ENCODE results near the gene SNX27.
"Not testable (repeated sequence)": the region's sequence is repeated elsewhere in the genome, so short reads cannot be mapped to it uniquely, and the experiment has no call there.

The SNX27 gene

GRCh38 chr1:151721788-151722510 is 110.1 kb downstream of the SNX27 start:
- no peak for DNase-seq (ENCODE audit: low read depth)

- no peak for DNase-seq (ENCODE audit: low read depth)
These were observed 112.0 kb downstream of the SNX27 start for GRCh38 chr1:151723726-151724370.

GRCh38 chr1:151728151-151729054 is 116.6 kb downstream of the SNX27 start:
- no peak for DNase-seq (ENCODE audit: low read depth)

- no peak for DNase-seq (ENCODE audit: low read depth)
These were observed 117.5 kb downstream of the SNX27 start for GRCh38 chr1:151729157-151729965.

DNA sequence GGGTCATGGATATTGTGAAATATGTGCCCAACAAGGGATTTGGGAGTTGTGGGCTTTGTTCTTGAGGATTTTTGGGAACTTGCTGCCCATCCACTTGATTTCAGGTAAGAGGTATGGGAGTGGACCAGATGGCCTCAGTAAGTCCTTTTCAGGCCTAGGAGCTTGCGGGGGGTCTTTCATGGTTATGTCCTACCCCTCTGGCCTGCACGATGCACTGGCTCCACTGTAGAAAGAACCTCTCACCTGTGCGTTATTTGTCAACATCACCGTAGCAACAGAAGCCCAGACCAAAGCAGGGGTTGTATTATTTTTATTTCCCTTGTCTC is 118.1 kb downstream of the SNX27 start:
- no peak for DNase-seq (ENCODE audit: low read depth)

DNA sequence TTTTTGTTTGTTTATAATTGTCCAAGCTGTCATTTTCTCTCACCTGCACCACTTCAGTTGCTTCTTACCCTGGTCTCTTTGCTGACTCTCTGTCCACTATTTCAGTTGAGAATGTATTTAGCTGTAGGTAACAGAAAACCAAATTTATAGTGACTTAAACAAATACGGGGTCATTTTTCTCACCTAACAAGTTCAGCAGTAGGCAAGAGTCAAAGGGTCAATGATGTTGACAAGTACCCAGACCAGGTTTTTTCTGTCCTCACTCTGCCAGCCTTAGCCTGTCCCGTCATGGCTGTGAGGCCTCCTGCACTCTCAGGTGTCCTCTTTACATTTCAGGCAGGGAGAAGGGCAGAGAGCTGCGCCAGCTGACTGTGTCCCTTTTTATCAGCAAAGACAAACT is 121.3 kb downstream of the SNX27 start:
- no peak for DNase-seq (ENCODE audit: low read depth)

GRCh38 chr1:151733995-151734394 is 122.1 kb downstream of the SNX27 start:
- DNase-seq (ENCODE audit: low read depth) = not testable (repeated sequence)

- no peak for DNase-seq (ENCODE audit: low read depth)
These were observed 125.2 kb downstream of the SNX27 start for GRCh38 chr1:151737026-151737425.

- DNase-seq (ENCODE audit: low read depth) = no peak
These were observed 125.6 kb downstream of the SNX27 start for GRCh38 chr1:151737479-151737878.

DNA sequence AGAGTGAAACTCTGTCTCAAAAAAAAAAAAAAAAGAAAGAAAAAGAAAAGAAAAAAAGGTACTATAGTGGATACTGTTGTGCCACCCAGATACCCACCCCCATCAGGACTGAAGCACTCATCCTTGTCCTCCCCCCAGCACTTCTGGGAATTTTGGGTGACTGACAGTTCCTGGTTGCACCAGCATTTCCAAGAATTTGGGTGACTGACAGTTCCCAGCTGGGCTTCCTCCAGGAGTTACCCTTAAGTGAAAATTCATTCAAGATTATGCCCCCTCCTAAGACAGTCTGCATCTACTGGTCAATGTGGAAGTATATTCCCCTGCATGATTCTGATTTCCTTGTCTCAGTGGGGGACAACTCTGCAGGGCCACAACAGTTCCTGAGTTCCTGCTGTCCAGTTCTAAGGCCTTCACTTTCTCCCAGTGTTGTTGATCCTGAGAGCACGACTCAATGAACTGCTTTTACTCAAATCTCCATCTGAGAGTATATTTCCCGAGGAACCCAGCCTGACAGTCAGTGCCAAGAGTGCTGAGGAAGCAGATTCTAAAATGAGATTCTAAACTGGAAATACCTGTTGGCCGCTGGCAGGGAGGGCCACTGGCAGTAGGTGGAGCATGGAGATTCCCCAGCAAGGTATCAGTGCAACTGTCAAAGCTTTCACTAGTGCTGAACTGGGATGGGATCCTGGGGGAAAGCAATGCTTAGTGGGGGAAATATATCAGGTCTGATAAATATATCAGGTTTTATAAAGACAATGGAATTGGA is 127.9 kb downstream of the SNX27 start:
- no peak for DNase-seq (ENCODE audit: low read depth)

DNA sequence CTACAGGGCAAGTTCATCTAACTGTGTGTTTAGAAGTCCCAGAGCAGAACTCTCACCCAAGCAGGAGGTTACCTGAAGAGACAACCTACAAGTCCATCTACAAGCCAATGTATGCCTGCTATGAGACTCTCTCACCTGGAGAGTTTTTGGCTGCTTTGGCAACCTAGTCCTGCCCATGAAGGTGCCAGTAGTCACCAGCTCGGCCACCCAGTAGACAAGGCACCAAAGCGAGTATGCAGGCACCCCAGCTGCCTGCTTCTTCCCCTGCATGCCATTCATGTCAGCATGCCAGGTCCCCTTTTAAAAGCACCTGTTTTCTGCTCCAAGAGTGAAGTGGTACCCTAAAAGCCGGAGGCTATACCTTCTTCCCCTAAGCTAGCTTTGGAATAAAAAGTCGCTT is 129.7 kb downstream of the SNX27 start:
- no peak for DNase-seq (ENCODE audit: low read depth)

Data from HS-5 (cell line).